K562 (cell line): ENCODE measurements around the gene SLC14A1.

Source experiments
- EZH2 ChIP-seq: IDR thresholded peaks from 2 replicates; pipeline ENCODE4 v1.6.1; 2012; ENCODE audit warnings: low read depth, mild to moderate bottlenecking, inconsistent platforms, low read length, borderline replicate concordance
- FOSL1 ChIP-seq: fragments of 200-800 bp; sonication (Bioruptor generic); conservative IDR thresholded peaks from 2 replicates; pipeline ENCODE4 v1.6.1; 2016; ENCODE audit warnings: missing genetic modification characterization, missing compliant biosample characterization
- TCF3 ChIP-seq: sonication (generic); formaldehyde crosslinking; IDR thresholded peaks from 2 replicates; pipeline ENCODE4 v1.4.0; 2020; ENCODE audit warnings: mild to moderate bottlenecking, missing genetic modification reagents
- YY1 ChIP-seq, 3 experiments: IDR thresholded peaks; 2 replicates each; pipeline ENCODE4 v1.6.1; 2011; ENCODE audit warnings: low read length in 2 of 3, mild to moderate bottlenecking in 2 of 3, moderate library complexity in 2 of 3, borderline replicate concordance in 1 of 3, control low read depth in 1 of 3, low read depth in 1 of 3; ENCODE audit not compliant: insufficient read depth in 3 of 3, insufficient replicate concordance in 2 of 3, control insufficient read depth in 1 of 3, insufficient read length in 1 of 3; ENCODE audit errors: extremely low read depth in 1 of 3
- ZNF232 ChIP-seq: sonication (generic); formaldehyde crosslinking; IDR thresholded peaks from 2 replicates; pipeline ENCODE4 v1.8.0; 2022; ENCODE audit warnings: mild to moderate bottlenecking, missing genetic modification reagents
- TF ChIP-seq, protein P1 (sequence below), 3 experiments: IDR thresholded peaks in 2 of 3; conservative IDR thresholded peaks in 1 of 3; 2 replicates each; pipeline ENCODE4 v1.5.1; 2011 to 2012; ENCODE audit warnings: low read length in 3 of 3, mild to moderate bottlenecking in 3 of 3, control low read depth in 2 of 3, improper control_type of control experiment in 1 of 3, inconsistent platforms in 1 of 3, low read depth in 1 of 3, mixed read lengths in 1 of 3, moderate library complexity in 1 of 3; ENCODE audit not compliant: insufficient read depth in 2 of 3
- TF ChIP-seq, protein P2 (sequence below): sonication (generic); formaldehyde crosslinking; IDR thresholded peaks from 2 replicates; pipeline ENCODE4 v1.9.0; 2022; ENCODE audit warnings: mild to moderate bottlenecking, missing genetic modification reagents

DNA sequence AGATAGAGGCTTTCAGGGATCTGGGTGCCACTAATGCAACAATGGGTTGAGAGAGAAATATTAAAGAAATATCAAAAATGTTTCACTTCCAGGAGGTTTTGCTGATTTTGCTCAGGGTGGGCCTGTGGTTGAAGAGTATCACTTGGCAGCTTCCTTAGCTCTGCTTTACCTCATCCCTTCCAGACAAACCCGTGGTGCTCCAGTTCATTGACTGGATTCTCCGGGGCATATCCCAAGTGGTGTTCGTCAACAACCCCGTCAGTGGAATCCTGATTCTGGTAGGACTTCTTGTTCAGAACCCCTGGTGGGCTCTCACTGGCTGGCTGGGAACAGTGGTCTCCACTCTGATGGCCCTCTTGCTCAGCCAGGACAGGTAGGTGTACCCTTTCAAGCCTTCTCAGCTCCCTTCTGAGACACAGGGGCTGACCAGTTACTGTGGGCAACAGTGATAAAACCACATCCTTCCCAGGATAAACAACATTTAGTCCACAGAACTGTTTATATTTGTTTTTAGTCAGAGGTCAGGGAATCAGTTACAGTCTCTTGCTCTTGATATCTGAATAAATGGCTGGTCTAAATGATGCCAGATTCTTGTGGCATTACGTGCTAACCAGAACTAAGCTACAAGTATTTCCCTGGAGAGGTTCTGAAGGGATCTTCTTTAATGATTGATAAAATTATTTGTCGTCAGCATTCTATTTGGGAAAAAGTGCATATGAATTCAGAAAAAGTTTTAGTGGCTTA is 7.0 kb downstream of the SLC14A1 start:
- TF ChIP-seq, protein P1, sequence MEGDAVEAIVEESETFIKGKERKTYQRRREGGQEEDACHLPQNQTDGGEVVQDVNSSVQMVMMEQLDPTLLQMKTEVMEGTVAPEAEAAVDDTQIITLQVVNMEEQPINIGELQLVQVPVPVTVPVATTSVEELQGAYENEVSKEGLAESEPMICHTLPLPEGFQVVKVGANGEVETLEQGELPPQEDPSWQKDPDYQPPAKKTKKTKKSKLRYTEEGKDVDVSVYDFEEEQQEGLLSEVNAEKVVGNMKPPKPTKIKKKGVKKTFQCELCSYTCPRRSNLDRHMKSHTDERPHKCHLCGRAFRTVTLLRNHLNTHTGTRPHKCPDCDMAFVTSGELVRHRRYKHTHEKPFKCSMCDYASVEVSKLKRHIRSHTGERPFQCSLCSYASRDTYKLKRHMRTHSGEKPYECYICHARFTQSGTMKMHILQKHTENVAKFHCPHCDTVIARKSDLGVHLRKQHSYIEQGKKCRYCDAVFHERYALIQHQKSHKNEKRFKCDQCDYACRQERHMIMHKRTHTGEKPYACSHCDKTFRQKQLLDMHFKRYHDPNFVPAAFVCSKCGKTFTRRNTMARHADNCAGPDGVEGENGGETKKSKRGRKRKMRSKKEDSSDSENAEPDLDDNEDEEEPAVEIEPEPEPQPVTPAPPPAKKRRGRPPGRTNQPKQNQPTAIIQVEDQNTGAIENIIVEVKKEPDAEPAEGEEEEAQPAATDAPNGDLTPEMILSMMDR (IDR thresholded peaks at IDR 0.05 in 2 of 3, conservative IDR thresholded peaks at IDR 0.05 in 1 of 3; ENCODE audit: insufficient read depth in 2 of 3, low read depth in 1 of 3, low read length in 3 of 3) = no peak
- TF ChIP-seq EZH2 (no peak), YY1 (IDR thresholded peaks at IDR 0.05; ENCODE audit: borderline replicate concordance in 1 of 3, control insufficient read depth in 1 of 3, extremely low read depth in 1 of 3, insufficient read depth in 3 of 3, insufficient read length in 1 of 3, insufficient replicate concordance in 2 of 3, low read depth in 1 of 3, low read length in 2 of 3) (no peak), FOSL1 (tag) (no peak), ZNF232 (CRISPR knock-in tag) (no peak), TCF3 (CRISPR knock-in tag) (no peak)
- TF ChIP-seq, protein P2, sequence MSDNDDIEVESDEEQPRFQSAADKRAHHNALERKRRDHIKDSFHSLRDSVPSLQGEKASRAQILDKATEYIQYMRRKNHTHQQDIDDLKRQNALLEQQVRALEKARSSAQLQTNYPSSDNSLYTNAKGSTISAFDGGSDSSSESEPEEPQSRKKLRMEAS (CRISPR knock-in tag) = no peak
